Common myeloid progenitor, CD34-positive (primary cell): ENCODE measurements around the gene KLHL34.

Experiments
- CTCF ChIA-PET: fragments of 350-600 bp; sonication (Branson Sonifier 250); formaldehyde crosslinking; loops from one replicate; lab custom pipeline; 2021; ENCODE audit warnings: antibody characterized with exemption; lab: Charles Lee
- POLR2A ChIA-PET: fragments of 350-600 bp; sonication (Branson Sonifier 250); formaldehyde crosslinking; loops from one replicate; lab custom pipeline; 2021; ENCODE audit warnings: antibody characterized with exemption; lab: Charles Lee
- DNase-seq, 3 donors: peaks; one replicate each; pipeline versions ENCODE4 v3.0.0 to v3.0.0-alpha.2; 2013
- H3K27ac ChIP-seq, 2 experiments: 1 replicate in 1 of 2; 2 replicates in 1 of 2; pipeline ENCODE4 v1.7.0; 2013; ENCODE audit warnings: inconsistent platforms in 2 of 2, low read length in 2 of 2, mild to moderate bottlenecking in 2 of 2, low read depth in 1 of 2, moderate library complexity in 1 of 2; ENCODE audit not compliant: severe bottlenecking in 2 of 2, insufficient read depth in 1 of 2, poor library complexity in 1 of 2
- H3K27me3 ChIP-seq, 5 experiments: replicated peaks in 2 of 5; 1 replicate in 3 of 5; 2 replicates in 2 of 5; pipeline versions ENCODE4 v1.6.1 to v1.7.0; 2013; ENCODE audit warnings: low read length in 4 of 5, mild to moderate bottlenecking in 2 of 5, moderate library complexity in 2 of 5, inconsistent platforms in 1 of 5; ENCODE audit not compliant: insufficient read depth in 5 of 5, control insufficient read depth in 4 of 5
- H3K36me3 ChIP-seq, 4 experiments: 1 replicate in 2 of 4; 2 replicates in 2 of 4; pipeline versions ENCODE4 v1.6.1 to v1.7.0; 2013; ENCODE audit warnings: low read length in 3 of 4, control low read depth in 1 of 4, mild to moderate bottlenecking in 1 of 4; ENCODE audit not compliant: control insufficient read depth in 4 of 4, insufficient read depth in 4 of 4
- H3K4me1 ChIP-seq, 4 experiments: 1 replicate in 3 of 4; 2 replicates in 1 of 4; pipeline versions ENCODE4 v1.6.1 to v1.7.1; 2013; ENCODE audit warnings: low read length in 3 of 4, mild to moderate bottlenecking in 3 of 4, control low read depth in 1 of 4, inconsistent platforms in 1 of 4, moderate library complexity in 1 of 4; ENCODE audit not compliant: control insufficient read depth in 4 of 4, insufficient read depth in 4 of 4; ENCODE audit errors: control extremely low read depth in 1 of 4
- H3K4me3 ChIP-seq, 7 experiments: 1 replicate in 4 of 7; 2 replicates in 3 of 7; pipeline versions ENCODE4 v1.5.1 to v1.7.0; 2013; ENCODE audit warnings: mild to moderate bottlenecking in 7 of 7, low read length in 6 of 7, moderate library complexity in 6 of 7, inconsistent platforms in 2 of 7, low read depth in 2 of 7, control low read depth in 1 of 7; ENCODE audit not compliant: insufficient read depth in 4 of 7, control insufficient read depth in 1 of 7; ENCODE audit errors: extremely low read depth in 1 of 7
- H3K9me3 ChIP-seq, 5 experiments: 1 replicate in 4 of 5; 2 replicates in 1 of 5; pipeline versions ENCODE4 v1.6.1 to v1.7.1; 2013; ENCODE audit warnings: low read length in 4 of 5, mild to moderate bottlenecking in 2 of 5, inconsistent platforms in 1 of 5, low read depth in 1 of 5, moderate library complexity in 1 of 5; ENCODE audit not compliant: control insufficient read depth in 4 of 5, insufficient read depth in 2 of 5; ENCODE audit errors: control extremely low read depth in 1 of 5
- WGBS: methylation state at CpG from one replicate; pipeline ENCODE4 v1.1.5; 2013; ENCODE audit not compliant: insufficient coverage; 5-methylcytosine and 5-hydroxymethylcytosine counted together

Gene KLHL34

DNA sequence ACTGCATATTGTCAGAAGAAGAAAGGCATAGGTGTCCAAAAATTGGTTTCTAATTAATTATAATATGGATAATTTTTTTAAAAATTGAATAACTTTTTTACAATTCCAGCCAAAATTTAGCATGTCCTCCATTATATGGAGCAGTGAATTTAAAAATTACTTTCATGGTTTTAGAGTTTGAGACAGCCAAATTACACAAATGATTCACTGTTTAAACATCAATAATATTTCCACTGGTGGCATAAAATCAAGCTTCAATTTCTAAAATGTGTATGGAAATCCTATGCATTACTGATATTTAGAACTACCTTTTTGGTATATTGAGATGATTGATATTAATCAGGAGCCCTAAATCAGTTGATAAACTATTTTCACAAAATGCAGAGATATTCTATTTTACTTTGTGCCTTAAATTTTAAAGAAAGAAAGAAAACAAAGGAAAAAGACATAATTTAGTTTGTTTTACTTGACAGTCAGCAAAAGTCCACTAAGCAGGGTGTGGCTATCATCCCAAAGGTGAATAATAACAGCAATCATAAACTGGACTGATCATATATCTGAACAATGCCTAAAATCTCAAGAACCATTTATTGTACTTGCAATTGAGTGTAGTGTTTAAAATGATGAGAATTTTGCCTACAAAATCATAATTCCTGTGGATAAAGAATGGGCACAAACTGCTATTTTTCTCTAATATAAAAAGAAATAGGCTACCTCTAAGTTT, 34.2 kb downstream of the KLHL34 start:
- ChIA-PET POLR2A (no interaction called here), CTCF (no interaction called here)
- no peak overlapping the region for H3K4me3 ChIP-seq
- no peaks in the 10 kb centered on the region for H3K4me1 ChIP-seq
- H3K9me3 ChIP-seq: peaks cover 0 to 4% (median 0%) of the 10 kb centered on the region in 5 experiments
- no peak for DNase-seq
- peaks cover 0 to 3% (median 0%) of the 10 kb centered on the region in 5 experiments for H3K27me3 ChIP-seq
- no peak overlapping the region for H3K27ac ChIP-seq
- no peaks in the 10 kb centered on the region for H3K36me3 ChIP-seq

DNA sequence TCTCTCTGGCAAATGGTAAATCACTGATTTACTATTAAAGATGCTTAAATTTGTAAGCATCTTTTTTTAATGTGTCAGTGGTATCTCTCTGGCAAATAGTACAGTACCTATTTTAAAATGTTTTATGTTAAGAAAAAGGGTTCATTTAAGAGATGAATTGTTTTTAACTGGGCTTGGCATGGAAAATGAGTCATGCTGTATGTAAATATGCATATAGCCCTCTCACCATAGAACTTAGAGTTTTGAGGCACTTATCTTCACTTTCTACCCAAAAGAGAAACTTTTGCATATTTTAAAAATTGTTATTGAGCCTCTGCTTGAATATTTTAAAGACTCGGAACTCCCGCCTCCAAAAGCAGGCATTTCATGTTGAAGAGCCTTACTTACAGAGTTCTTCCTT, 37.9 kb downstream of the KLHL34 start:
- no CpG with 5 or more reads among the region's 2 CpGs for WGBS
- Histone ChIP-seq H3K27me3 (peaks cover 0 to 3% (median 0%) of the 10 kb centered on the region in 5 experiments), H3K9me3 (no peaks in the 10 kb centered on the region), H3K36me3 (no peaks in the 10 kb centered on the region), H3K27ac (no peak overlapping the region), H3K4me1 (no peaks in the 10 kb centered on the region), H3K4me3 (no peak overlapping the region)
- DNase-seq: no peak
- ChIA-PET POLR2A (no interaction called here), CTCF (no interaction called here)

DNA sequence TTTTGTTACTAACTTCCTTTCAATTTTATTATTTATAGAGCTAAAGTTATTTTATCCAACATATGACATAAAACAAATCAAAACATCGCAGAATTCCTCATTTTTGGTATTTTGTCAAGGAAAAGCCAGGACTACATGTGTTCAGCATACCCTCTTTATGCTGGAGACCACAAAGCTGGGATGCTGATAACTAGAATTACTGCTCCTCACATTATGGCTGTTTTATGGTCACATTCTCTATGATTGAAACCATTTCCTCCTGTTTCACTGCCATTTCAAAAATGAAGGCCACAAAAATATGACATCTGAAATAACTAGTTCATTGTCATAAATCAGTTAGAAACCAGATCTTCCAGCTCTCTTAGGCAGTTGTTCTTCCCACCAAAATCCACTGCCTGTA, 41.7 kb downstream of the KLHL34 start:
- Histone ChIP-seq H3K27ac (no peak overlapping the region), H3K27me3 (peaks cover 0 to 3% (median 0%) of the 10 kb centered on the region in 5 experiments), H3K4me1 (no peaks in the 10 kb centered on the region), H3K9me3 (no peaks in the 10 kb centered on the region), H3K36me3 (no peaks in the 10 kb centered on the region), H3K4me3 (no peak overlapping the region)
- DNase-seq: no peak
- CTCF ChIA-PET: no interaction called here
- 67% methylated on average over 1 of the region's 1 CpG for WGBS
- POLR2A ChIA-PET: no interaction called here

DNA sequence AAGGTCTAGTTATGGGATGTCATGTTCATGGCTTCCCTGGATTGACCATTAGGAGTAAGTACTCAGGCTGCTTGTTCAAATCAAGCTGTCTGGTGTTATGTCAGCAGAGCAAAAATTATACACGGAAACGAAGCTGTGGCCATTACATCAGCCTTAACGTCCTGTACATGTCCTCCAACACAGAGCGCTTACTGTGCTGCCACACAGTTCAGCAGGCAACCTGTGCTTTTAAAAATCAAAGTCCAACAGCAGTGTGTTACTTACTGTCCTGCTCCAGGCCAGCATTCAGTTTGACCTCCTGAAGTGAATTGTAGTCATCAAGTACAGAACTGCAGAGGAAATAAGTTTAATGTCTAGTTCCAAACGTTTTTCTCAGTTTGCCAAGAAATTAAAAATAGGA, 46.0 kb downstream of the KLHL34 start:
- H3K36me3 ChIP-seq: no peaks in the 10 kb centered on the region
- no peak for DNase-seq
- no peaks in the 10 kb centered on the region for H3K27me3 ChIP-seq
- ChIA-PET POLR2A (no interaction called here), CTCF (no interaction called here)
- H3K4me1 ChIP-seq: no peaks in the 10 kb centered on the region
- H3K4me3 ChIP-seq: no peak overlapping the region
- no peak overlapping the region for H3K27ac ChIP-seq
- WGBS: 91% methylated on average over 4 of the region's 5 CpGs
- H3K9me3 ChIP-seq: no peaks in the 10 kb centered on the region

DNA sequence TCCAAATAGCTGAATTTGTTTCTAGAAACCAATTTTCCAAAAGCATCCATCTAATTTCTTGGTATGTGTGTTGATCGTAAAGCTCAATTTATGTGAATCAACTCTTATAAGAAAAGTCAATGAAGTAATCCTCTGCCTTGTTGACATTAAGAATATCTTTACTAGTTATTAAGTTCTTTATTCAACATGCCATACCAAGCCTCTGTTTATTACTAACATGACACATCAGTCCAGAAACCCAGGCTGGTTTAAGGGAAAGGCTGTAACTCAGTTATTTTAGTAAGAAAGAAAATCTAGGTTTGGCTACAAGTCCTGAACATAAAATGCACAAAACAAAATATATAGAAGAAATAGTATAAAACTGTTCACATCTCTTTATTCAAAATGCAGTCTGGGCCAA, 48.0 kb downstream of the KLHL34 start:
- no peak for DNase-seq
- no CpG with 5 or more reads among the region's 1 CpG for WGBS
- no peaks in the 10 kb centered on the region for H3K36me3 ChIP-seq
- ChIA-PET POLR2A (no interaction called here), CTCF (no interaction called here)
- no peak overlapping the region for H3K27ac ChIP-seq
- H3K9me3 ChIP-seq: no peaks in the 10 kb centered on the region
- no peaks in the 10 kb centered on the region for H3K4me1 ChIP-seq
- no peak overlapping the region for H3K4me3 ChIP-seq
- no peaks in the 10 kb centered on the region for H3K27me3 ChIP-seq

DNA sequence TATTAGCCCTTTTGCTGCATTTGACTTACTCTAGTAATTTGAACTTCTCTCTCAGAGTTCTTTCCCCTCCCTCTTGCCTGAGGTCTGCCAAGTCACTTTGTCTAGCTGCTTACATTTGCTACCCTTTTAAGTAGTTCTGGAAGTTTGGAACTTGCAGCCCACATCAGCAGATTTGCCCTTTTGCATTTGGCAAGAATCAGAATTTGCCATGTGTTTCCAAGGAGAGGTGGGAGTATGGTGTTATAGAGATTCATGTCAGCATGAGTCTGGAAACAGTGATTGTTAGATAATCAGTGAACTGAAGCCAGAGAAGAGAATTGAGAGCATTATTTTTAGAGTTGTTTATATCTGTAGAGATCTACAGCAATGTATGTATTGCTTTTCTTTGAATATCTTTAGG, 52.1 kb downstream of the KLHL34 start:
- ChIA-PET CTCF (no interaction called here), POLR2A (no interaction called here)
- DNase-seq: no peak
- H3K36me3 ChIP-seq: no peaks in the 10 kb centered on the region
- H3K27ac ChIP-seq: no peak overlapping the region
- peaks cover 0 to 3% (median 0%) of the 10 kb centered on the region in 5 experiments for H3K27me3 ChIP-seq
- no peaks in the 10 kb centered on the region for H3K4me1 ChIP-seq
- no peaks in the 10 kb centered on the region for H3K9me3 ChIP-seq
- H3K4me3 ChIP-seq: no peak overlapping the region
